ENCODE measurements around the gene ZBTB7A. TPM values are rescaled to one million over a fixed set of nuclear protein-coding genes. Genes with fewer than 3 reads are reported as not detected.

Gene ZBTB7A
- polyA plus RNA-seq, 4 donors: 14.3 to 35.6 (median 21.9) TPM

GRCh38 chr19:4081441-4082129 is 14.9 kb upstream of the ZBTB7A start:
- no peaks in the 10 kb centered on the region for H3K9me3 ChIP-seq (ENCODE audit: control insufficient read depth in 2 of 2, insufficient read depth in 1 of 2, low read depth in 1 of 2, low read length in 1 of 2)
- DNase-seq: no peak
- H3K27ac ChIP-seq (ENCODE audit: low read depth in 1 of 3, low read length in 2 of 3): no peak overlapping the region
- peaks cover 6 to 27% (median 20%) of the 10 kb centered on the region in 3 donors for H3K4me1 ChIP-seq (ENCODE audit: control insufficient read depth in 3 of 3, insufficient read depth in 2 of 3, low read depth in 1 of 3, low read length in 2 of 3)
- H3K4me3 ChIP-seq (ENCODE audit: low read depth in 1 of 3, low read length in 3 of 3): no peak overlapping the region
- 17 to 31% (median 25%) methylated on average over 2 of the region's 2 CpGs for WGBS, 3 donors
- no peak for FAIRE-seq
- H3K27me3 ChIP-seq (ENCODE audit: control insufficient read depth in 3 of 3, insufficient read depth in 3 of 3, low read length in 3 of 3): no peaks in the 10 kb centered on the region
- H3K36me3 ChIP-seq (ENCODE audit: control insufficient read depth in 3 of 3, insufficient read depth in 2 of 3, low read depth in 1 of 3, low read length in 3 of 3): peaks cover 0 to 4% (median 0%) of the 10 kb centered on the region in 3 donors

- Histone ChIP-seq H3K9me3 (ENCODE audit: control insufficient read depth in 2 of 2, insufficient read depth in 1 of 2, low read depth in 1 of 2, low read length in 1 of 2) (no peaks in the 10 kb centered on the region), H3K27ac (ENCODE audit: low read depth in 1 of 3, low read length in 2 of 3) (no peak overlapping the region), H3K4me3 (ENCODE audit: low read depth in 1 of 3, low read length in 3 of 3) (no peak overlapping the region), H3K36me3 (ENCODE audit: control insufficient read depth in 3 of 3, insufficient read depth in 2 of 3, low read depth in 1 of 3, low read length in 3 of 3) (peaks cover 0 to 4% (median 0%) of the 10 kb centered on the region in 3 donors), H3K4me1 (ENCODE audit: control insufficient read depth in 3 of 3, insufficient read depth in 2 of 3, low read depth in 1 of 3, low read length in 2 of 3) (peaks cover 6 to 22% (median 15%) of the 10 kb centered on the region in 3 donors), H3K27me3 (ENCODE audit: control insufficient read depth in 3 of 3, insufficient read depth in 3 of 3, low read length in 3 of 3) (no peaks in the 10 kb centered on the region)
- DNase-seq: no peak
- no peak for FAIRE-seq
- WGBS, 3 donors: 75 to 84% (median 79%) methylated on average over 6 of the region's 6 CpGs
Observed at GRCh38 chr19:4080473-4080872, 13.8 kb upstream of the ZBTB7A start.

GRCh38 chr19:4077800-4078684 is 11.3 kb upstream of the ZBTB7A start:
- 3 to 14% (median 10%) methylated on average over 26 to 33 of the region's 33 CpGs for WGBS, 3 donors
- no peak for FAIRE-seq
- DNase-seq: peak; percentile 83 to 85
- Histone ChIP-seq H3K9me3 (ENCODE audit: control insufficient read depth in 2 of 2, insufficient read depth in 1 of 2, low read depth in 1 of 2, low read length in 1 of 2) (no peaks in the 10 kb centered on the region), H3K4me1 (ENCODE audit: control insufficient read depth in 3 of 3, insufficient read depth in 2 of 3, low read depth in 1 of 3, low read length in 2 of 3) (peaks cover 3 to 10% (median 8%) of the 10 kb centered on the region in 3 donors), H3K4me3 (ENCODE audit: low read depth in 1 of 3, low read length in 3 of 3) (peak overlapping the region; percentile 19 to 58 (median 48)), H3K27me3 (ENCODE audit: control insufficient read depth in 3 of 3, insufficient read depth in 3 of 3, low read length in 3 of 3) (no peaks in the 10 kb centered on the region), H3K27ac (ENCODE audit: low read depth in 1 of 3, low read length in 2 of 3) (peak overlapping the region; percentile 66 to 89 (median 80)), H3K36me3 (ENCODE audit: control insufficient read depth in 3 of 3, insufficient read depth in 2 of 3, low read depth in 1 of 3, low read length in 3 of 3) (no peaks in the 10 kb centered on the region)

GRCh38 chr19:4077007-4077374 is 10.3 kb upstream of the ZBTB7A start:
- Histone ChIP-seq H3K9me3 (ENCODE audit: control insufficient read depth in 2 of 2, insufficient read depth in 1 of 2, low read depth in 1 of 2, low read length in 1 of 2) (no peaks in the 10 kb centered on the region), H3K4me1 (ENCODE audit: control insufficient read depth in 3 of 3, insufficient read depth in 2 of 3, low read depth in 1 of 3, low read length in 2 of 3) (peaks cover 3 to 10% (median 8%) of the 10 kb centered on the region in 3 donors), H3K36me3 (ENCODE audit: control insufficient read depth in 3 of 3, insufficient read depth in 2 of 3, low read depth in 1 of 3, low read length in 3 of 3) (no peaks in the 10 kb centered on the region), H3K27ac (ENCODE audit: low read depth in 1 of 3, low read length in 2 of 3) (peak overlapping the region in 1 of 3 donors; percentile 89), H3K4me3 (ENCODE audit: low read depth in 1 of 3, low read length in 3 of 3) (no peak overlapping the region), H3K27me3 (ENCODE audit: control insufficient read depth in 3 of 3, insufficient read depth in 3 of 3, low read length in 3 of 3) (no peaks in the 10 kb centered on the region)
- WGBS, 3 donors: 80 to 91% (median 84%) methylated on average over 3 of the region's 3 CpGs
- FAIRE-seq (no peak), DNase-seq (peak in 1 of 2 donors; percentile 6)

GRCh38 chr19:4075373-4075772 is 8.7 kb upstream of the ZBTB7A start:
- H3K27me3 ChIP-seq (ENCODE audit: control insufficient read depth in 3 of 3, insufficient read depth in 3 of 3, low read length in 3 of 3): no peaks in the 10 kb centered on the region
- H3K4me3 ChIP-seq (ENCODE audit: low read depth in 1 of 3, low read length in 3 of 3): no peak overlapping the region
- FAIRE-seq (no peak), DNase-seq (no peak)
- H3K36me3 ChIP-seq (ENCODE audit: control insufficient read depth in 3 of 3, insufficient read depth in 2 of 3, low read depth in 1 of 3, low read length in 3 of 3): no peaks in the 10 kb centered on the region
- H3K9me3 ChIP-seq (ENCODE audit: control insufficient read depth in 2 of 2, insufficient read depth in 1 of 2, low read depth in 1 of 2, low read length in 1 of 2): no peaks in the 10 kb centered on the region
- H3K27ac ChIP-seq (ENCODE audit: low read depth in 1 of 3, low read length in 2 of 3): no peak overlapping the region
- H3K4me1 ChIP-seq (ENCODE audit: control insufficient read depth in 3 of 3, insufficient read depth in 2 of 3, low read depth in 1 of 3, low read length in 2 of 3): peaks cover 3 to 10% (median 8%) of the 10 kb centered on the region in 3 donors
- WGBS, 3 donors: 63 to 74% (median 67%) methylated on average over 9 of the region's 9 CpGs

GRCh38 chr19:4071610-4072009 is 4.9 kb upstream of the ZBTB7A start:
- WGBS, 3 donors: 95 to 97% (median 96%) methylated on average over 3 of the region's 3 CpGs
- Histone ChIP-seq H3K27me3 (ENCODE audit: control insufficient read depth in 3 of 3, insufficient read depth in 3 of 3, low read length in 3 of 3) (no peaks in the 10 kb centered on the region), H3K9me3 (ENCODE audit: control insufficient read depth in 2 of 2, insufficient read depth in 1 of 2, low read depth in 1 of 2, low read length in 1 of 2) (no peaks in the 10 kb centered on the region), H3K4me1 (ENCODE audit: control insufficient read depth in 3 of 3, insufficient read depth in 2 of 3, low read depth in 1 of 3, low read length in 2 of 3) (peaks cover 0 to 16% (median 2%) of the 10 kb centered on the region in 3 donors), H3K36me3 (ENCODE audit: control insufficient read depth in 3 of 3, insufficient read depth in 2 of 3, low read depth in 1 of 3, low read length in 3 of 3) (peaks cover 0 to 2% (median 0%) of the 10 kb centered on the region in 3 donors), H3K27ac (ENCODE audit: low read depth in 1 of 3, low read length in 2 of 3) (no peak overlapping the region), H3K4me3 (ENCODE audit: low read depth in 1 of 3, low read length in 3 of 3) (no peak overlapping the region)
- DNase-seq (no peak), FAIRE-seq (no peak)

GRCh38 chr19:4069331-4069959 is 2.7 kb upstream of the ZBTB7A start:
- H3K36me3 ChIP-seq (ENCODE audit: control insufficient read depth in 3 of 3, insufficient read depth in 2 of 3, low read depth in 1 of 3, low read length in 3 of 3): peaks cover 0 to 4% (median 0%) of the 10 kb centered on the region in 3 donors
- H3K4me3 ChIP-seq (ENCODE audit: low read depth in 1 of 3, low read length in 3 of 3): no peak overlapping the region
- DNase-seq (no peak), FAIRE-seq (no peak)
- no peak overlapping the region for H3K27ac ChIP-seq (ENCODE audit: low read depth in 1 of 3, low read length in 2 of 3)
- H3K9me3 ChIP-seq (ENCODE audit: control insufficient read depth in 2 of 2, insufficient read depth in 1 of 2, low read depth in 1 of 2, low read length in 1 of 2): no peaks in the 10 kb centered on the region
- WGBS, 3 donors: 52 to 58% (median 57%) methylated on average over 12 of the region's 12 CpGs
- H3K27me3 ChIP-seq (ENCODE audit: control insufficient read depth in 3 of 3, insufficient read depth in 3 of 3, low read length in 3 of 3): no peaks in the 10 kb centered on the region
- H3K4me1 ChIP-seq (ENCODE audit: control insufficient read depth in 3 of 3, insufficient read depth in 2 of 3, low read depth in 1 of 3, low read length in 2 of 3): peaks cover 0 to 16% (median 2%) of the 10 kb centered on the region in 3 donors

All from small intestine (tissue), 7 donors.